IPS DF 19.7 (cell line): ENCODE data around the gene IFI44.

Experiments
- DNase-seq: peaks from one replicate; pipeline ENCODE4 v3.0.0-alpha.2; 2013; ENCODE audit warnings: low read depth, low spot score

The IFI44 gene

DNA sequence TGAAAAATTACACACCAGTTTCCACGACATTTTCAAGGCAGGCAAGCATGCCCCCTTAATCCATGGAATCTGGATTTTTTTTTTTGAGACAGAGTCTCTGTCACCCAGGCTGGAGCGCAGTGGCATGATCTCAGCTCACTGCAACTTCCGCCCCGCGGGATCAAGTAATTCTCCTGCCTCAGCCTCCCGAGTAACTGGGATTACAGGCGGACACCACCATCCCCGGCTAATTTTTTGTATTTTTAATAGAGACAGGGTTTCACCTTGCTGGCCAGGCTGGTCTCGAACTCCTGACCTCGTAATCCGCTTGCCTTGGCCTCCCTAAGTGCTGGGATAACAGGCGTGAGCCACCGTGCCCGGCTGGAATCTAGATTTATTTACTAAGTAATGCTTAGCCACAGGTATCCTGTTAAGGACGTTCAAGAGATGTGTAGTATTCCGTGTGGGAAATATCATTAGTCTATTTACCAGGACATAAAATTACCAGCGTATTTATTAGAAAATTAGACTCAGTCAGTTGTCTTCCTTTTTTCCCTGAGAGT lies 2.5 kb downstream of the IFI44 start:
- DNase-seq: no peak

DNA sequence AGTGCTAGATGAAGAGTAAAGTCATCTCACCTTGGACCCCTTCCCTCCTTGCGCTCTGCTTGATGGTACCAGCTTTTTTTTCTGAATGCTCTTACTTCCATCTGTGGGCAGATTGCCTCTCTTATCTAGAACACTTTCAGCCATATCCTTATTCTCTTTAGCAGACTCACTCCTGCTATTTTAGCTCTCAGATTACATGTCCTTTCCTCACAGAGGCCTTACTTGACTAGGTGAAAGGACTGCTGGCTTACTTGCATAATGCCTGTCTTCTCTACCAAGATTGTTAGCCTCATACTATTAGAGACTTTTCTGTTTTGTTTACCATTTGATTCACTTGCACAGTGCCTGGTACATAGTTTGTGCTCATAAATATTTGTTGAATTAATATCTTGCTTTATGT lies 9.3 kb downstream of the IFI44 start:
- DNase-seq: no peak

DNA sequence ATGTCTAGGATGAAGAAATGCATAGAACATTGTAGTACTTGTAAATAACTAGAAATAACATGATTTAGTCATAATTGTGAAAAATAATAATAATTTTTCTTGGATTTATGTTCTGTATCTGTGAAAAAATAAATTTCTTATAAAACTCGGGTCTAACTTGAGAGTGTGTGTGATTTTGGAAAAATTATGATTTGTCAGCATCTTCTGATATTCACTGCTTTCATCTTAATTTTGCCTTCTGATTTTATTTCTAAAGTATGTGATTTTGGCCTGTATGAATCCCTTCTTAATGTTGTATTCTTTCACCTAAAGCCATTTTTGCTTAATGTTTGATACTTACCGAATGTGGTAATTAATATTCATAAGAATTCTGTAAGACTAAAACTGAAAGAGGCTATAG lies 14.3 kb downstream of the IFI44 start:
- DNase-seq: no peak

DNA sequence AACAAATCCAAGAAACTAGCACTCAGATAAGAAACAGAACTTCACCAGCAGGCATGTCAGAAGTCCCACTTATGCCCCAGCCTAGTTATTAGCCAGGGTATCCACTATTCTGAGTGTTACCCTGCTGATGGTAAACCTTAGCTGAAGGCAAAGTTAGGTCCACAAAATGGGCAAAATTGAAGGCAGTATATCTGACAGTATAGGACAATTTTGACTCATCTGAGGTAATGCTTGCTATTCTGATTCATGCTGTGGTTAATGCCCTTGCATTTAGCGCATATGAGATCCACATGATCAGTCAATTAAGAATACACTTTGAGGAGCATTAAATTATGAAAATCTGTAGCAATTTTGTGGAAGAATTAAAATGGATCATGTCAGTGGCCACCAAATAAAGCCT lies 15.1 kb downstream of the IFI44 start:
- DNase-seq: no peak

DNA sequence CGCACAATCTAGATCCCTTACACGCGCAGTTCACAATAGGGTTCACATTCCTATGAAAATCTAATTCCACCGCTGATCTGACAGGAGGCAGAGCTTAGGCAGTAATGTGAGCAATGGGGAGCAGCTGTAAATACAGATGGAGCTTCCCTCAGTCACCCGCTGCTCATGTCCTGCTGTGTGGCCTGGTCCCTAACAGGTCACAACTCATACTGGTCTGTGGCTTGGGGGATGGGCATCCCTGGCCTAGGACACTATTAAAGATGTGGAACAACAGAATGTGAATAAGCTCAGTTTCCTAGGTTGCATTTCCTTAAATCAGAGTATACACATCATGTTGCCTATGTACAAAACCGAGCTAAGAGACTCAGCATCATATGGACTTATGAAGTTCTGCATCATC lies 16.2 kb downstream of the IFI44 start:
- no peak for DNase-seq

DNA sequence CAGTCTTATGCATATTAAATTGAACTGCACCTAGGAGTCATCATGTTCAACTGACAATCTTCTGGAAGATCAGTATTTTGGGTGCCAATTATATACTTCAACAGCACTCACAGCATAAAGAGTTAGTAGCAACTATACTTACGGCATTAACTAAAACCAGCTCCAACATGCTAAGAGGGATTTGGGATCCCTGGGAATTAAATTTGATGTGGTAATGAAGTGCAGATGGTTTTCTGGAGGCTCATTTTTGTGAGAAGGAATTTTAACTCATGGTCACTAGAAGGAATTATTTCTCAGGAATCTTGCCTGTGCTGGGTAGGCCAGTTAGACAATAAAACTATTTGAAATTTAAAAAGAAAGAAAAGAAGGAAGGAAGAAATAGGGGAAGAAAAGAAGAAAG lies 18.3 kb downstream of the IFI44 start:
- no peak for DNase-seq

DNA sequence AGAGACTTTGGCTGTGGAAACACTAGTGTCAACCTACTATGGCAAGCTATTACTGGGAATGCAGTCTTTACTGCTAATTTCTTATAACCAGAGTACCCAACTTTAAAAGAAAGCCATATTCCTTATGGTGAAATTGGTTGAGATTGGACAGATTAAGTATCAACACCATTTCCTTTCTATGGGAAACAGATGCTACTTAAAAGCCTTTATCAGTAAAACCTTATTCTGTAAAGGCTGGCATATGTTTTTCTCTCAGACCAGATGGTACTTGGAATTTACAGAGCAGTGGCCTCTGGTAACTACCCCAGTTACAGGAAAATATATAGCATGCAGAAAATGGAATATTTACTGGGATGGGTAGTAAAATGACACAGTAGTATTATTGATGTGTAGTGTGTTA lies 18.8 kb downstream of the IFI44 start:
- DNase-seq: no peak

DNA sequence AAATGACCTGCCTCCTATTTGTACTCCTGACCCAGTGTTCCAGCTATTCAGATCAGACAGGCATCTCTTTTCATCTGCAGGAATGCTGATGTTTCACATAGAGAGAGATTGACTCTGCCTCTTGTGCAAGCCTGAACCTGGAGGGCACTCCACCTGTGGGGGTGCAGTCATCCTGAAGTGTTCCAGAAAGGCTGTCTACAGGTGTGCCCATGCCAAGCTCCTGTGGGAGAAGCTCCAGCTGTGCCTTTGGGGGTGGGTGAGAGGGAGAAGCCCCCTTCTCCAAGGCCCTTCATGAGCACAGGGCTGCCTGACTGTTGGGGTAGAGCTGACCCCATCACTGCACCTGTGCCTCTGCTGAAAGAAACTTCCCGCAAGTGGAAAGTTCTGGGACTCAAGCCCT lies 22.8 kb downstream of the IFI44 start:
- DNase-seq: no peak

DNA sequence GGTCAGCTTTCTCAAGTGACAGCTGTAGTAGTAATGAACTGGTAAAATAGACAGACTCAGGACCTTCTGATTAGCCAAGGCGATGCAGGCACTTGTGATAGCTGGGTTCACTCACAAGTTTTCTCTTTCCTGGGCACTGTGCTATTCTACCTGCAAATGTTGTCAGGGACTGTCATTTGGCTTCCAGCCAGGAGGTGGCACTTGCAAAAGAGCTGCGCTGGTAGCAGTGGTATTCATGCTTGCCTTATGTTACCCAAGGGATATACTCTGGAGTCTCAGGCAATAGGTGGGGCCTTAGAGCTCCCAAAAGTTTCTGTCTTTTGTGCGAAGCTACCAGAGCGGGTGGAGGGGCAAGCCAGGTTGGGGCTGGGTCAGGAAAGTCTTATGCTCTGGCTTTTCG lies 23.5 kb downstream of the IFI44 start:
- DNase-seq: peak; percentile 33

DNA sequence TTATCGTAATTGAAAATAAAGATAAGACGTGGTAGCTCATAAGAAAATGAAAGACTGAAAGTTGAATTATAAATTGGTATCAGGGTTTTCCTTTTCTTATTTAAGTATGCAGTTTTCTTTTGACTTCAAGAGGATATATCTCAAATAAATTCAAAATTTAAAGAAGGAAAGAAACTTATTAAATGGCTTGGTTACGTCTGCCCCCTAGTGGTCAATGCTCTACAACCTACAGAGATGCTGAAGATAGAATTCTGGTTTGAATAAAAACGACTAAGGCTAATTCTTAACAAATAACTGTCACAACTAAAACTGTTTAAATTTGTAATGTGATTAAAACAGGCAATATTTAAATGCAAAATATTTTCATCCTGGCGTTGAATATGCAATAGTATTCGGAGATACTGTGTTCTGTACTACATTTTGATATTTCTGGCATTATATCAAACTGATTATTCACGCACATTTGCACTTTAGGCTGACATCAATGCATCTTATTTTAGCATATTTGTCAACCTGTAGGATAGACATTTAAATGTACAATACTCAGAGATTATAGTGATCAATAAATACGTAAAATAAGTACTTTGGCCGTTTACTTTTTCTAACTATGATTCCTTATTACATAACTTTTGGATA lies 26.8 kb downstream of the IFI44 start:
- no peak for DNase-seq

DNA sequence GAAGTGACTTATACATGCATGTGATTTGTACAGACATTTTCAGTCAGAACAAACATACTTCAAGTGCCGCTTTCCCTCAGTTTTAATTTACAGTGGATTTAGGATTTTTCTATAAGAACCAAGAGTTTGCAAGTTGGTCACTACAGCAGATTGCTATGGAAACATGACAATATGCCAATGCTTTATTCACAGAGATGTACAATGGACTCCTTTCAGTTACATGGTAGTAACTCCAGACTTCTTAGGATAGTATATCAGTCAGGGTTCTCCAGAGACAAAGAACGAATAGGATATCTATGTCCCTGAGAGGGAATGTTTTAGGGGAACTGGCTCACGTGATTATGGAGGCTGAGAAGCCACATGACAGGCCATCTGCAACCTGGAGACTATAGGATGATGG lies 27.4 kb downstream of the IFI44 start:
- DNase-seq: no peak

DNA sequence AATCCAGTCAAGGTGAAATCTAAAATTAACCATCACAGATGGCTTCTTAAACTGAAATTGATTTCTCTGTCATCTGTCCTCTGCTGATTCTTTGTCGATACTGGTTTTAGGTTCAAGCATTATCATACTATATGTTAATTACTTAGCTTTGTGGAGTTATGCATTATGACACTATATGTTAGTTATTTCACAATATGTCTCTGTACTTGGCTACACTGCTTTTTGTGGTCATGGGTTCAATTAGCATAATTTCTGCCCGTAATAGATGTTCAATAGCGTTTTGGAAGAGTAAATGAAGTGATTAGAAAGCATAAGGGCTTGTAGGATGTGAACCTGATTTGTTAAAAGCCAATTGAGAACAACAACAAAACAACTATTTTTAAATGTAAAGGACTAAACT lies 28.2 kb downstream of the IFI44 start:
- DNase-seq: no peak

DNA sequence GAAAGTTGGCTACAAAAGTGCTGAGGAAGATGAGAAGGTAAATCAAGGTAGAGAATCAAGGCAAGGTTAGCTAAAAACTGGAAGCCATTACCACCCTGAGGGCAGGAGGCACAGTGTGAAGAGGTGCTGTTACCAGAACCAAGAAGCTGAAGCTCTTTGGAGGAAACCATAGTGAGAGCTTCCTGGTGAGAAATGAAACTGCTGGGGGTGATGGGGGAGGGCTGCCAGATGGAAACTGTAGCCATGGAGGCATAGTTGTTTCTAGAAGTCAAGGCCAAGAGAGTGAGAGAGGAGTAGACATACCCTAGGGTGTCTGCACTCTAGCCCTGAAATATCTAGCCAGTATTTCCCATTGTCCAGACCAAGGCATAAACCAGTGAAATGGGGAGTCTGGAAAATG lies 28.7 kb downstream of the IFI44 start:
- DNase-seq: no peak

DNA sequence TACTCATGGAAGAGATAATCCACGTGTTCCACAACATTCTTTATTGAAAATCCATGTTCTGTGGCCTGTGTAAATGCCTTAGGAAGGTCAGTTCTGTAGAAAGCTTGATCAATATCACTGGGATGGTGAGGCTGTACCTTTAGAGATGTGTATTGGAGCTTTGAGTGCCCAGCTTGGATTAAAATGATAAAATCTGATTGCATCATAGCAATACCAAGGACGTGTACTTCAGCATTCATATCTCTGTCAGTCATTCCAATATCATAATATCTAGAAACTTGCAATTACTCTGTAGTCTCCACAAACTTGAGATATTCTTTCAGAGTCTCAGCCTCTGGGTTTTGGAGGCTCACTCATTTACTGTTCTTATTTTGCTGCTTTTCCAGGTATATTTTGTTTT lies 31.6 kb downstream of the IFI44 start:
- DNase-seq: no peak

DNA sequence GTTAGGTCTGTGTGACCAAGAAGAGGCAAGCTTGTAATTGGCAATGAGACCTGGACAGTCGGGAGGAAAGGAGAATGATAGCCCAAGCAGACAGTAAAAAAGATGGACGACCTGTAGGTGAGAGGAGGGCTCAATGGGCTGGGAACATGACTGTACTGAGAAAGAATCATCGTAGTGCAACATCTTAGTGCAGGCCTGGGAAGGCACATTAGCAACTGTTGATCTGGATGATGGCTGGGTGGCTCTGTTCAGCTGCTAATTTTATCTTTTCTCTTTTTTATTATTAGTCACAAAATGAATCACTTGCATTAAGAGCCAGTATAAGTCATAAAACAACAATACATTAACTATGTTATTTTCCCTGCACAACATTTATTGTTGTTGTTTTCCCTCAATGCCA lies 32.9 kb downstream of the IFI44 start:
- no peak for DNase-seq

DNA sequence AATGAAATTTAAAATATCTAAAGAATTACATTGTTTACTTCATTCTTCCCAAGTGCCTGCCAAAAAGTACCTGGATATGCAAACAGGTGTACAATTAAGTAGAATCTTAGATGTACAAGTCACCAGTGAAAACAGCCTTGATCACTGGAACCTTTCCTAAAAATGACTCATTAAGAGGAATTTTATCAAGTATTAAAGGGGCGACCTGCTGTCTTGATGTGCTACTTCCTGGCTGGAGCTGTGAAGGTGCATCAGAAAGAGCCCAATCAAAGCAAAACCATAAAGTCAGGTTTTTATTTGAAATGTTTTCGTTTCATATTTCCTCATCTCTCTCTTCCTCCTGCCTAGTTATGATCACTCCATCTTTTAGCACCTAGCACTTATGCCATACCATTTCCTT lies 33.4 kb downstream of the IFI44 start:
- no peak for DNase-seq

DNA sequence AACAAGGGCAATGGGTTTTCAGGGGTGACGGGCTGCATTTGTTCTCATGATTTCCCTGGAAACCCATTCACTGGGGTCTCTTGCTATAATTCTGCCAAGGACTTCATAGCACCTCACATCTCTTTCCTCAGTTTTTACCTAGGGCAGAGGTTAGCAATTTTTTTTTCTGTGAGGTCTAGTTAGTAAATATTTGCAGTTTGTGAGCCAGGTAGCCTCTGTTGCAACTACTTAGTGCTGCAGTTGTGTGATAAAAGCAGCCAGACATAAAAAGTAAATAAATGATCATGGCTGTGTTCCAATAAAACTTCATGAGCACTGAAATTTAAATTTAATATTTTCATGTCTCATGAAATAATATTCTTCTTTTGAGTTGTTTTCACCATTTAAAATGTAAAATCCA lies 37.7 kb downstream of the IFI44 start:
- no peak for DNase-seq

DNA sequence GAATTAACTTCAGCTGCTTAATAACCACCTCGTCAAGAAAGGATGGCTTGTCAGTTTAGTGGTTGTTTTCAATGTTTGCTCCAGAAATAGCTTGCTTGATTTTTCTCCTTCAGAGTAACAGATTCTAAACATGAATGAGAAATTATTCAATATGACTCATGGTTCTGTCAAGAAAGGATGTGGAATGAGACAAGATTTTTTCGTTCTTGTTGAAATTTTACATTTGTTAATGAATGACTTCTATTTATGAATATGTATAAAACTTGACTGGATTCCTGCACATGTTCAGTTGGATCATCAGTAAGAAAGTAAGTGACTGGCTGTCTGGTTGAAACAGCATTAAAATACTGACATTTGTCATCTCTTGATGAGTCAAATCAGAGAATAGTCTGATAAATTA lies 38.3 kb downstream of the IFI44 start:
- no peak for DNase-seq

DNA sequence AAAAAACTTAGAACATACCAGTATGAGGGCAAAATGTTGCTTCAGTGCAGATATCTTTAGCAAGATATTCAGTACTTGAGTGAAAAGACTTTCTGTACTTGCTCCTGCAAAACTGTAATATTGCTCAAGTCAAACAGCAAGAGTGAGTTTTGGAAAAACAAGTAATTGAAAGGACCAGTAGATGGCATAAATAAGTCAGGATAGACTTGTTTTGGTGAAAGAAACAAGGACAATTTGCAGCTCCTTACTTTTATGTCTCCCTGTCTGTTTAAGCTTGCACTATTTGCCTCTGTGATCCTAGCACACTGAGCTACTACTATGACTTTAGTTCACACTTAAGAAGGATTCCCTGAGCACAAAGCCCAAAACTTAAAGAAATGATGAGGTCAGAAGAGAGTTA lies 39.1 kb downstream of the IFI44 start:
- DNase-seq: no peak

DNA sequence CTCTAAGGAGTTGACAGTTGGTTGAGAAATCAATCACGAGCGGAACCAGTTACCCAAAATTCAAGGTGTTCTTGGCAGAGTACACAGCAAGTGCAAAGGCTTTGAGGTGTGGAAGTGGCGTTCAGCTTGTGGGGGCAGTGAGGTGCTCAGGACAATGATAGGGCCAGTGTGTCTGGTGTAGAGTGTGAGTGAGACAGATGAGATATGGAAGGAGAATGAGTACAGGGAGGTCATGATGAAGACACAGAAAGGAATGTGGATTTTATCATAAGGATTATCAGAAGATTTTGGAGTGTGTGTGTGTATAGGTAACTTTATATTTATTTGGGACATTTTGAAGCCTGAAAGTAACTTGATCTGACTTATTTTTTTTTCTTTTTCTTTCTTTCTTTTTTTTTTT lies 40.9 kb downstream of the IFI44 start:
- DNase-seq: no peak

DNA sequence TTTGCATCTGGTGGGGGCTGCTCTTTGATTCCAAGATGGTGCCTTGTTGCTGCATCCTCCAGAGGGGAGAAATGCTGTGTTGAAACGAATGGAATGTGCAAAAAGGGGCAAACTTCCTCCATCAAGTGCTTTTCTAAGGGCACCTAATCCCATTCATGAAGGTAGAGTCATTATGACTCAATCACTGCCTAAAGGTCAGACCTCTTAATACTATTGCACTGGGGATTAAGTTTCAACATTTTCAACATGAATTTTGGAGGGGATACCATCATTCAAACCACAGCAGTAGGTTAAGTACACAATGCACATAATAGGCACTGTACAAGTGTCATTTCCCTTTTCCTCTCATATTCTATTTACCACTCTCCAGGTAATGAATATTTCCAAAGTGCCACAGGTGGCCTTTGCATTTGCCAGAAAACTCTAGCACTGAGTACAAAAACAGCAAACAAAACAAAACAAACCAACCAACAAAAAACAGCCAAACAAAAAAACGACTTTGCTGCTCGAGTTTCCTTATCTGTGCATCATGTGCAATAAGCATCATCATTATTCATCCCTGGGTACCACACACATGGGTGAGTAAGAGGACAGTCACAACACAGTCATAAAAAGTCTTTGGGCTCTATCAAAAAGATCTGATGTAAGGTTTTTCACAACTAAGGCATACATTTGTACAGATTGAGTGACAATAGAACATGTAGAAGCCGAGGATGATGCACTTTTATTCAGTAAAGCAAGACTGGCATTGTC lies 42.5 kb downstream of the IFI44 start:
- no peak for DNase-seq

DNA sequence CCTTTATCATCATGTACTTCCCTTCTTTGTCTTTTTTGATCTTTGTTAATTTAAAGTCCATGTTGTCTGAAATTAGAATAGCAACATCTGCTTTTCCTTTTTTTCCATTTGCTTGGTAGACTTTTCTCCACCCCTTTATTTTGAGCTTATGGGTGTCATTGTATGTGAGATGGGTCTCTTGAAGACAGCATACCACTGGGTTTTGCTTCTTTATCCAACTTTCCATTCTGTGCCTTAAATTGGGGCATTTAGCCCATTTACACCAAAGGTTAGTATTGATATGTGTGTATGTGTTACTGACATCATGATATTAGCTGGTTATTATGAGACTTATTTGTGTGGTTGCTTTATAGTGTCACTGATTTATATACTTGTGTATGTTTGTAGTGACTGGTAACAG lies 50.2 kb downstream of the IFI44 start:
- no peak for DNase-seq

DNA sequence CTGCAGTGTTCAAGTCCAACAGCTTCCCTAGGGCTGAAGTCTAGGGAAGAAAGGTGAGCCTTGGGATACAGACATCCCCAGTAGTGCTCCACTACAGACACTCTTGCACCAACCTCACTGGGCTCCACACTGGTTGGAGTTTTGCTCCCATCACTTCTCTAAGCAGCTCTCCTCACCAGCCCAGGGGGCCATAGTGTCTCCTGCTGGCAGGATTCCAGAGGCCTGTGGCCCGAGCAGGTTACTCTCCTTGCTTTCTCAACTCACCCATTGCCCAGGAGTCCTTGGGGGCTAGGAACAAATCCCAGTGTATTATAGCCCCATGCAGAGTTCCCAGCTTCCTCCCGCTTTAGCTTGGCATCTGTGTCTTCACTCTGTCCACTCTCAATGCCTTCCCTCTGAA lies 52.8 kb downstream of the IFI44 start:
- no peak for DNase-seq

DNA sequence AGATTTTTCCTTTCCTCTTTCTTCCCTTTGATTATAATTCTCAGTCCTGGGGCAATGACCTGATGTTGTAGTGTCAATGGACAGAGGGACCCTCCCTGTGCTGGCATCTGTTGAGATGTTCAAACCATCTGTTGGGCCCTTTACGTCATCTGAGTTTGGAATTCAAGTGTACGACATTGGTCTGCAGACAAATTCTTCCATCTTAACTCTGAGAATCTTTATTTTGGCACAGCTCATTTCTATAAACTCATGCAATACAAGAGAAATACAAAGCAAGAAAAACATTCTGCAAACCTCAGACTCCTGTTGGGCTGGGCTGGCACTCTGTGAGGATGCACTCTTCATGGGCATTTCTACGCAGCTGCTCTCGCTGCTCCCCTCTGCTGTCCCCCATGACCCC lies 54.2 kb downstream of the IFI44 start:
- no peak for DNase-seq
